GM23338 (cell line): ENCODE measurements around the gene FRYL.

Experiments
- NANOG ChIP-seq: IDR thresholded peaks from 2 replicates; pipeline ENCODE4 v1.6.1; 2016; ENCODE audit warnings: antibody characterized with exemption, borderline replicate concordance
- TF ChIP-seq, protein P1 (sequence below), 2 experiments: fragments of 200-600 bp in 1 of 2; sonication (generic) in 1 of 2; conservative IDR thresholded peaks; 2 replicates each; pipeline versions ENCODE4 v1.5.1 to v1.6.1; 2016 to 2017; ENCODE audit warnings: antibody characterized with exemption in 2 of 2, low read depth in 2 of 2, mild to moderate bottlenecking in 2 of 2, moderate library complexity in 1 of 2

DNA sequence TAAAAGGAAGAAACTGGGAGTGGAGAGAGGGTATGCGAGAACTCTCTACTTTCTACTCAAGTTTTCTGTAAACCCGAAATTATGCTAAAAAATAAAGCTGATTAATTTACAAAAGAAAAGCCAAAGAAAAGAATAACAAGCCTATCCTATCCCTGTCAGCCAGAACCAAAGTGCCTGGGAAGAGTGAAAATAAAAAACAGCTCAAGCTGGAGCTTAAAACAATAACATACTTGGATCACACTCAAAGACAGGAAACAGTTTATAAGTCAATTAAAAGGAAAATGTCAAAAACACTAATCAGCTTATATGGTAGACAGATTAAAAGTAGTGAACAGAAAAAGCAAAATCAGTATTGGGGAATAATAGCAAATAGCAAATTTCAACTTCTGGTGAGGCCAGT, 139.4 kb downstream of the FRYL start:
- TF ChIP-seq NANOG, result no peak
- TF ChIP-seq, protein P1, sequence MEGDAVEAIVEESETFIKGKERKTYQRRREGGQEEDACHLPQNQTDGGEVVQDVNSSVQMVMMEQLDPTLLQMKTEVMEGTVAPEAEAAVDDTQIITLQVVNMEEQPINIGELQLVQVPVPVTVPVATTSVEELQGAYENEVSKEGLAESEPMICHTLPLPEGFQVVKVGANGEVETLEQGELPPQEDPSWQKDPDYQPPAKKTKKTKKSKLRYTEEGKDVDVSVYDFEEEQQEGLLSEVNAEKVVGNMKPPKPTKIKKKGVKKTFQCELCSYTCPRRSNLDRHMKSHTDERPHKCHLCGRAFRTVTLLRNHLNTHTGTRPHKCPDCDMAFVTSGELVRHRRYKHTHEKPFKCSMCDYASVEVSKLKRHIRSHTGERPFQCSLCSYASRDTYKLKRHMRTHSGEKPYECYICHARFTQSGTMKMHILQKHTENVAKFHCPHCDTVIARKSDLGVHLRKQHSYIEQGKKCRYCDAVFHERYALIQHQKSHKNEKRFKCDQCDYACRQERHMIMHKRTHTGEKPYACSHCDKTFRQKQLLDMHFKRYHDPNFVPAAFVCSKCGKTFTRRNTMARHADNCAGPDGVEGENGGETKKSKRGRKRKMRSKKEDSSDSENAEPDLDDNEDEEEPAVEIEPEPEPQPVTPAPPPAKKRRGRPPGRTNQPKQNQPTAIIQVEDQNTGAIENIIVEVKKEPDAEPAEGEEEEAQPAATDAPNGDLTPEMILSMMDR (conservative IDR thresholded peaks at IDR 0.05; ENCODE audit: low read depth in 2 of 2), result no peak
